Left lung (tissue), 10 donors: ENCODE data around the gene MYH10. TPM values are rescaled to one million over a fixed set of nuclear protein-coding genes. Genes with fewer than 3 reads are reported as not detected.

ENCODE experiments used
- ATAC-seq: fragments of 200-7000 bp; cut with Tn5 transposase; one replicate; pipeline ENCODE4 v1.9.1; 2020; ENCODE audit warnings: moderate library complexity
- DNase-seq, 4 donors: peaks; one replicate each; pipeline ENCODE4 v3.0.0-alpha.2; 2013 to 2020
- H3K27ac ChIP-seq, 2 donors: fragments of 200-600 bp; sonication (generic) in 1 of 2; one replicate each; pipeline versions ENCODE4 v1.5.0 to v1.8.0; 2020 to 2021
- H3K27me3 ChIP-seq, 2 donors: fragments of 200-600 bp; sonication (generic) in 1 of 2; one replicate each; pipeline versions ENCODE4 v1.5.0 to v1.8.0; 2020 to 2021
- H3K36me3 ChIP-seq, 2 donors: fragments of 200-600 bp; sonication (generic) in 1 of 2; one replicate each; pipeline versions ENCODE4 v1.5.0 to v1.8.0; 2020 to 2021
- H3K4me1 ChIP-seq, 2 donors: fragments of 200-600 bp; one replicate each; pipeline ENCODE4 v1.8.0; 2021
- H3K4me3 ChIP-seq, 2 donors: fragments of 200-600 bp; sonication (generic) in 1 of 2; one replicate each; pipeline versions ENCODE4 v1.5.0 to v1.8.0; 2020 to 2021; ENCODE audit warnings: mild to moderate bottlenecking in 1 of 2
- H3K9me3 ChIP-seq, 2 donors: fragments of 200-600 bp; sonication (generic) in 1 of 2; one replicate each; pipeline versions ENCODE4 v1.5.0 to v1.8.0; 2020 to 2021
- intact Hi-C, 2 donors: fragments of 100-400 bp; cut with DNase I; formaldehyde crosslinking; loops; one replicate each; pipeline versions ENCODE4 v1.11.2 to v1.14.2; 2022
- polyA plus RNA-seq, 6 donors: library from polyadenylated mRNA; unstranded; fragments of 120-200 nt; gene quantifications; one replicate each; pipeline ENCODE4 v1.2.1, GENCODE V29; 2013; ENCODE audit not compliant: insufficient read length in 6 of 6
- total RNA-seq, 2 donors: library from RNA; stranded (reverse); fragmentation: NEBNext Ultra II Directional; extraction: Animal tissue kit (Norgen Biotek cat#: 25700); gene quantifications; one replicate each; pipeline ENCODE4 v1.2.1, GENCODE V29; 2021
- TF ChIP-seq, protein P1 (sequence below), 2 donors: fragments of 200-600 bp; sonication (generic) in 1 of 2; IDR thresholded peaks; one replicate each; pipeline versions ENCODE4 v1.5.0 to v1.8.0; 2021; ENCODE audit warnings: antibody characterized with exemption in 2 of 2
- donor health status: DM: no; HTN: yes; CAD: no.
- donor health status: DM: no; HTN: no; CAD: no.

MYH10 gene
- total and polyA plus RNA-seq, 8 donors: 70.9 to 196 (median 151) TPM

DNA sequence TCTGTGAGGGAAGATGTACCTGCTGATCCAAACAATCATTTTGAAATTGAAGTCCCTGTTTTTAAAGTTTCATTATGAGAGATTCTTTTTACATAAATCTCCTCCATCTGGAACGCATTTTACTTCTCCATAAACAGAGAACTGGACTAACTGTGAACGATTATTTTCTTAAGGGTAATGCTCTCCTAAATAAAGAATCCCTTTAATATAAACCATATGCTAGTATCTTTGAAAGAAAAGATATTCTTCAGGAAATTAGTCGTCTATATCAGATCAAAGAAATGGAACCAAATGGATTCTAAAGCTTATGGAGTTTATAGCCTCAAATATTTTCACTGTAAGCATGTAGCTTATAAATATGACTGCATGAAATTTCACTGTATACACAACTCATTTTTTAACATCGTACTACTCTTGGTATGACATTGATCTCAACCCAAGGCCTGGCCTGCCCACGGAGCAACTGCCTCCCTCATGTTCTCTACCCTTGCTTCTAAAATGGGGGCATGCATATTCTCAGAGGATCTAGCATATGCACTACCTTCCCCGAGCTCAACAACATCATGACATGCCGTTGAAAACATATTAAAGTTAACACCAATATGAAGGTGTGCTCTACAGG lies 66.4 kb downstream of the MYH10 start:
- H3K36me3 ChIP-seq: no peaks in the 10 kb centered on the region
- no peak for DNase-seq
- intact Hi-C loops: loop anchor here in 1 of 2 donors (10.0 kb wide), 1 partner anchor 181 kb away; the partner anchor contains the start of gene CCDC42
- no peak overlapping the region for H3K4me3 ChIP-seq
- no peak for ATAC-seq
- TF ChIP-seq, protein P1, sequence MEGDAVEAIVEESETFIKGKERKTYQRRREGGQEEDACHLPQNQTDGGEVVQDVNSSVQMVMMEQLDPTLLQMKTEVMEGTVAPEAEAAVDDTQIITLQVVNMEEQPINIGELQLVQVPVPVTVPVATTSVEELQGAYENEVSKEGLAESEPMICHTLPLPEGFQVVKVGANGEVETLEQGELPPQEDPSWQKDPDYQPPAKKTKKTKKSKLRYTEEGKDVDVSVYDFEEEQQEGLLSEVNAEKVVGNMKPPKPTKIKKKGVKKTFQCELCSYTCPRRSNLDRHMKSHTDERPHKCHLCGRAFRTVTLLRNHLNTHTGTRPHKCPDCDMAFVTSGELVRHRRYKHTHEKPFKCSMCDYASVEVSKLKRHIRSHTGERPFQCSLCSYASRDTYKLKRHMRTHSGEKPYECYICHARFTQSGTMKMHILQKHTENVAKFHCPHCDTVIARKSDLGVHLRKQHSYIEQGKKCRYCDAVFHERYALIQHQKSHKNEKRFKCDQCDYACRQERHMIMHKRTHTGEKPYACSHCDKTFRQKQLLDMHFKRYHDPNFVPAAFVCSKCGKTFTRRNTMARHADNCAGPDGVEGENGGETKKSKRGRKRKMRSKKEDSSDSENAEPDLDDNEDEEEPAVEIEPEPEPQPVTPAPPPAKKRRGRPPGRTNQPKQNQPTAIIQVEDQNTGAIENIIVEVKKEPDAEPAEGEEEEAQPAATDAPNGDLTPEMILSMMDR (IDR thresholded peaks at IDR 0.05): no peak
- no peak overlapping the region for H3K27ac ChIP-seq
- no peaks in the 10 kb centered on the region for H3K27me3 ChIP-seq
- no peaks in the 10 kb centered on the region for H3K4me1 ChIP-seq
- H3K9me3 ChIP-seq: no peaks in the 10 kb centered on the region

- Histone ChIP-seq H3K9me3 (no peaks in the 10 kb centered on the region), H3K36me3 (no peaks in the 10 kb centered on the region), H3K27ac (no peak overlapping the region), H3K4me3 (no peak overlapping the region), H3K27me3 (no peaks in the 10 kb centered on the region), H3K4me1 (no peaks in the 10 kb centered on the region)
- ATAC-seq (no peak), DNase-seq (no peak)
- intact Hi-C loops: loop anchor here in 1 of 2 donors (10.0 kb wide), 1 partner anchor 182 kb away; the partner anchor contains the start of gene CCDC42
- TF ChIP-seq, protein P1 (IDR thresholded peaks at IDR 0.05): no peak
These were observed 67.3 kb downstream of the MYH10 start for GRCh38 chr17:8563024-8563776.

- Histone ChIP-seq H3K4me3 (no peak overlapping the region), H3K9me3 (no peaks in the 10 kb centered on the region), H3K27ac (no peak overlapping the region), H3K27me3 (no peaks in the 10 kb centered on the region), H3K36me3 (no peaks in the 10 kb centered on the region), H3K4me1 (no peaks in the 10 kb centered on the region)
- ATAC-seq (no peak), DNase-seq (no peak)
- TF ChIP-seq, protein P1 (IDR thresholded peaks at IDR 0.05): no peak
- intact Hi-C loops: no loop called here
These were observed 72.4 kb downstream of the MYH10 start for GRCh38 chr17:8558144-8558543.

DNA sequence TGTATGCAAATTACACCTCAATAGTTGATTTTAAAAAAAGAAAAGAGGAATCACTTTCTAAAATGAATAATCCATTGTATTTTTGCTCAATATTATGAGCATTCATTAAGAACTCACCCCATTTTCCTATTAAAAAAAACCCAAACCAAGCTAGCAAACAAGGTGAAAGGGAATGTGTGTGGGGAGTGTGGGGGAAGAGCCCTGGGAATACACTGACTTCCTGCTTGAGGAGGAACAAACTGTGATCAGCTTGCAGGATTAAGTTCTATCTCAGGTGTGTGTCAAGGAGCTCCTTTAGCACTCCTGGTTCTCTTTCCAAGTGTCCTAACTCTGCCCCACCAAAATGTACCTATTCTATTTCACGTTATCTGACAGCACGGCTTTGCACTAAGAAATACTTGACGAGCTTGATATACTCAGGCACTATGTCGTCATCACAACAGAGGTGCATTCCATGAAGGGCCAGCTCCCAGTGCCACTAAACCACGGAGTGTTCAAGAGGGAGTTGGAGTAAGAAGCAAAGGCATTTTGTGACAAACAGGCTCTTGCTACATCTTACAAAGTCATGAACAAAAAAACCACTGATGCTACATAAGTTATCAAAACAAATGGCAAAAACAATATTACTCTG lies 73.2 kb downstream of the MYH10 start:
- ATAC-seq: peak; percentile 69
- Histone ChIP-seq H3K27ac (no peak overlapping the region), H3K36me3 (no peaks in the 10 kb centered on the region), H3K9me3 (no peaks in the 10 kb centered on the region), H3K4me3 (no peak overlapping the region), H3K4me1 (no peaks in the 10 kb centered on the region), H3K27me3 (no peaks in the 10 kb centered on the region)
- intact Hi-C loops: no loop called here
- TF ChIP-seq, protein P1 (IDR thresholded peaks at IDR 0.05): no peak
- DNase-seq: peak in 1 of 4 donors; percentile 7

DNA sequence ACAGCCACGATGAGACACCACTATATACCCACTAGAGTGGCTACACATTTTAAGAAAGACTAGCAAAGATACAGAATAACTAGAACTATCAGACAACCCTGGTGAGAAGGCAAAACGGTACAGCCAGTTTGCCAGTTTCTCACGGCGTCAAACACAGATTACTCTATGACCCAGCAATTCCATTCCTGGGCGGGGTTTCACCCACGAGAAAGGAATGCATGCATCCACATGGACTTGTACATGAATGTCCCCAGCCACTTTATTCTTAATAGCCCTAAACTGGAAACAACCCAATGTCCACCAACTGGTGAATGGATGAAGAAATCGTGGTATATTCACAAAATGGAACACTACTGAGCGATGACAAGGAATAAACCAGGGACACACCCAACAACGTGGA lies 74.5 kb downstream of the MYH10 start:
- Histone ChIP-seq H3K4me3 (no peak overlapping the region), H3K27me3 (no peaks in the 10 kb centered on the region), H3K9me3 (no peaks in the 10 kb centered on the region), H3K27ac (no peak overlapping the region), H3K36me3 (no peaks in the 10 kb centered on the region), H3K4me1 (no peaks in the 10 kb centered on the region)
- TF ChIP-seq, protein P1 (IDR thresholded peaks at IDR 0.05): no peak
- DNase-seq (no peak), ATAC-seq (no peak)
- intact Hi-C loops: no loop called here
